Measurements from ENCODE around the gene RHEB. TPM values are rescaled to one million over a fixed set of nuclear protein-coding genes. Genes with fewer than 3 reads are reported as not detected.

Gene RHEB
- total RNA-seq, 1 experiment from 2014 or later: 114 TPM

- Histone ChIP-seq H2BK5ac (ENCODE audit: insufficient read length, low read length) (no peak overlapping the region), H2BK15ac (ENCODE audit: low read depth, low read length) (no peak overlapping the region), H3K18ac (ENCODE audit: insufficient read length, low read depth, low read length) (no peak overlapping the region), H2BK120ac (ENCODE audit: low read depth, low read length, poor library complexity, severe bottlenecking) (no peak overlapping the region), H3K56ac (ENCODE audit: insufficient read length, low read depth, low read length) (no peak overlapping the region), H4K91ac (ENCODE audit: insufficient read length, low read depth, low read length) (no peak overlapping the region), H2AFZ (ENCODE audit: low read length) (no peak overlapping the region), H3K23me2 (ENCODE audit: insufficient read length, low read depth, low read length, poor library complexity, severe bottlenecking) (no peaks in the 10 kb centered on the region), H4K8ac (replicated peaks; ENCODE audit: insufficient read length, low read depth, low read length) (no peak overlapping the region), H2AK5ac (ENCODE audit: insufficient read length, low read length) (no peak overlapping the region), H4K20me1 (ENCODE audit: control insufficient read depth, insufficient read depth, insufficient read length) (no peaks in the 10 kb centered on the region), H3T11ph (ENCODE audit: low read length) (no peak overlapping the region), H3K23ac (ENCODE audit: insufficient read length, low read depth, low read length) (no peak overlapping the region), H3K4me2 (ENCODE audit: insufficient read depth, insufficient read length, low read length) (no peak overlapping the region), H4K5ac (ENCODE audit: insufficient read length, low read depth, low read length) (no peak overlapping the region), H3K4ac (ENCODE audit: low read depth, low read length) (no peak overlapping the region), H3K9me3 (ENCODE audit: control insufficient read depth, low read depth, low read length) (no peaks in the 10 kb centered on the region), H3K27me3 (ENCODE audit: insufficient read depth, low read length) (no peaks in the 10 kb centered on the region), H2BK20ac (ENCODE audit: low read depth, low read length, poor library complexity, severe bottlenecking) (no peak overlapping the region), H3K27ac (ENCODE audit: insufficient read length, low read depth, low read length) (peak overlapping the region; percentile 64), H3K4me1 (ENCODE audit: insufficient read depth, low read length) (peaks cover 17% of the 10 kb centered on the region), H3K9ac (ENCODE audit: extremely low read depth, insufficient read length, low read length) (no peak overlapping the region), H3K79me2 (ENCODE audit: insufficient read depth, low read length) (no peaks in the 10 kb centered on the region), H3K14ac (ENCODE audit: insufficient read depth, low read length) (no peak overlapping the region), H2BK12ac (ENCODE audit: insufficient read length, low read depth, low read length) (no peak overlapping the region), H3K79me1 (ENCODE audit: insufficient read depth, low read depth, low read length, poor library complexity, severe bottlenecking) (peaks cover 6% of the 10 kb centered on the region)
- H3K9me3 Mint-ChIP-seq: peaks cover 0 to under 1% of the 10 kb centered on the region in 2 experiments; a peak in 2 of 5 replicates
- peaks cover 3% of the 10 kb centered on the region; the same call in 1 of the 2 replicates for H3K27me3 Mint-ChIP-seq (ENCODE audit: low read depth)
- no peak for TF ChIP-seq CTCF (conservative IDR thresholded peaks at IDR 0.05)
- peaks cover 46 to 76% (median 65%) of the 10 kb centered on the region in 3 experiments for H3K36me3 Mint-ChIP-seq (ENCODE audit: insufficient read depth in 1 of 3, low read depth in 3 of 3)
- peaks cover 60 to 66% of the 10 kb centered on the region in 2 experiments for H3K4me1 Mint-ChIP-seq
- H3K4me3 Mint-ChIP-seq: peak overlapping the region in 1 of 2 experiments; percentile 18; a peak in 1 of 5 replicates
- peak overlapping the region; percentile 45 to 93 (median 60); a peak in 5 of 7 replicates for H3K27ac Mint-ChIP-seq
- no peak for DNase-seq
- WGBS (ENCODE audit: extremely low coverage, insufficient read length, low lambda C conversion rate): no CpG with 5 or more reads among the region's 2 CpGs
These were observed 49.0 kb downstream of the RHEB start for GRCh38 chr7:151470711-151471110.

Data from H9 (cell line).